ENCODE data around the gene SLC45A1.
A peak's percentile ranks its signal among the peaks of the same experiment; 100 is the strongest.

Gene SLC45A1

GRCh38 chr1:8368956-8369639 is 51.2 kb downstream of the SLC45A1 start:
- H3K9me3 ChIP-seq (ENCODE audit: control insufficient read depth, insufficient read depth, low read depth, low read length): no peaks in the 10 kb centered on the region
- H3K4me1 ChIP-seq (ENCODE audit: control insufficient read depth, insufficient read depth, low read length): peaks cover 13% of the 10 kb centered on the region
- TF ChIP-seq ZNF747 (tag by site-specific recombination; IDR thresholded peaks at IDR 0.05) (no peak), PRDM1 (tag by site-specific recombination; IDR thresholded peaks at IDR 0.05) (no peak), ZNF645 (tag by site-specific recombination; IDR thresholded peaks at IDR 0.05) (no peak), SCRT1 (tag by site-specific recombination; IDR thresholded peaks at IDR 0.05; ENCODE audit: borderline replicate concordance) (no peak)
- ChIA-PET POLR2A (interaction anchor here (0.7 kb wide), 1 partner anchor 9 kb away, joined by 5 read pairs; no protein-coding TSS in a partner anchor), CTCF (interaction anchor here (0.7 kb wide), 1 partner anchor 403 kb away, joined by 3 read pairs; no protein-coding TSS in a partner anchor)
- peaks cover 0 to 28% of the 10 kb centered on the region in 2 experiments; a peak in 1 of 3 replicates for H3K36me3 ChIP-seq (ENCODE audit: control insufficient read depth in 2 of 2, insufficient read depth in 1 of 2, low read length in 2 of 2)
- H3K4me3 ChIP-seq (ENCODE audit: low read depth, low read length): no peak overlapping the region
- H3K27ac ChIP-seq (ENCODE audit: extremely low read depth, low read depth, low read length): no peak overlapping the region

- H3K9me3 ChIP-seq (ENCODE audit: control insufficient read depth, insufficient read depth, low read depth, low read length): no peaks in the 10 kb centered on the region
- peaks cover 14% of the 10 kb centered on the region for H3K4me1 ChIP-seq (ENCODE audit: control insufficient read depth, insufficient read depth, low read length)
- peaks cover 0 to 18% of the 10 kb centered on the region in 2 experiments; a peak in 1 of 3 replicates for H3K36me3 ChIP-seq (ENCODE audit: control insufficient read depth in 2 of 2, insufficient read depth in 1 of 2, low read length in 2 of 2)
- POLR2A ChIA-PET: no interaction called here
- no peak overlapping the region for H3K4me3 ChIP-seq (ENCODE audit: low read depth, low read length)
- CTCF ChIA-PET: interaction anchor here (0.7 to 1.8 kb wide), 4 partner anchors 11 to 479 kb away, joined by 3 to 4 read pairs (median 3); no protein-coding TSS in a partner anchor
- TF ChIP-seq REPIN1 (tag by site-specific recombination; IDR thresholded peaks at IDR 0.05; ENCODE audit: low read depth): peak; percentile 70; the same call in 1 of the 2 replicates
- TF ChIP-seq SALL2 (tag by site-specific recombination; IDR thresholded peaks at IDR 0.05; ENCODE audit: borderline replicate concordance): no peak
- TF ChIP-seq FEZF1 (tag by site-specific recombination; IDR thresholded peaks at IDR 0.05): no peak
- 0 out of 2 replicates have a peak, but pooled peaks have one; percentile 44 for TF ChIP-seq PRDM6 (tag by site-specific recombination; IDR thresholded peaks at IDR 0.05)
- TF ChIP-seq ZBTB44 (tag by site-specific recombination; IDR thresholded peaks at IDR 0.05): 0 out of 2 replicates have a peak, but pooled peaks have one; percentile 20
- peak; percentile 76 for TF ChIP-seq ZNF580 (tag by site-specific recombination; IDR thresholded peaks at IDR 0.05)
- no peak overlapping the region for H3K27ac ChIP-seq (ENCODE audit: extremely low read depth, low read depth, low read length)
These were observed 52.4 kb downstream of the SLC45A1 start for GRCh38 chr1:8370046-8370881.

- Histone ChIP-seq H3K4me1 (ENCODE audit: control insufficient read depth, insufficient read depth, low read length) (peaks cover 14% of the 10 kb centered on the region), H3K27ac (ENCODE audit: extremely low read depth, low read depth, low read length) (no peak overlapping the region), H3K36me3 (ENCODE audit: control insufficient read depth in 2 of 2, insufficient read depth in 1 of 2, low read length in 2 of 2) (peaks cover 0 to 12% of the 10 kb centered on the region in 2 experiments; a peak in 1 of 3 replicates), H3K9me3 (ENCODE audit: control insufficient read depth, insufficient read depth, low read depth, low read length) (no peaks in the 10 kb centered on the region), H3K4me3 (ENCODE audit: low read depth, low read length) (no peak overlapping the region)
- CTCF ChIA-PET: interaction anchor here (0.6 to 1.8 kb wide), 4 partner anchors 10 to 478 kb away, joined by 3 to 4 read pairs (median 3); no protein-coding TSS in a partner anchor
- POLR2A ChIA-PET: interaction anchor here (0.6 kb wide), 1 partner anchor 491 kb away, joined by 6 read pairs; no protein-coding TSS in a partner anchor
- 0 out of 2 replicates have a peak, but pooled peaks have one; percentile 25 for TF ChIP-seq IKZF3 (tag by site-specific recombination; IDR thresholded peaks at IDR 0.05)
- peak; percentile 60 for TF ChIP-seq SP7 (tag by site-specific recombination; IDR thresholded peaks at IDR 0.05)
- no peak for TF ChIP-seq PATZ1 (tag by site-specific recombination; IDR thresholded peaks at IDR 0.05)
- TF ChIP-seq ZBTB7A (tag by site-specific recombination; IDR thresholded peaks at IDR 0.05; ENCODE audit: low read depth): no peak
These were observed 53.0 kb downstream of the SLC45A1 start for GRCh38 chr1:8370905-8371315.

Measured in HEK293 (cell line).